K562 (cell line): ENCODE results near the gene TEX51.

Experiments used
- EP300 ChIP-seq: IDR thresholded peaks from 2 replicates; pipeline ENCODE4 v1.6.1; 2012; ENCODE audit warnings: low read length, improper control_type of control experiment
- EZH2 ChIP-seq: IDR thresholded peaks from 2 replicates; pipeline ENCODE4 v1.6.1; 2012; ENCODE audit warnings: low read depth, mild to moderate bottlenecking, inconsistent platforms, low read length, borderline replicate concordance

DNA sequence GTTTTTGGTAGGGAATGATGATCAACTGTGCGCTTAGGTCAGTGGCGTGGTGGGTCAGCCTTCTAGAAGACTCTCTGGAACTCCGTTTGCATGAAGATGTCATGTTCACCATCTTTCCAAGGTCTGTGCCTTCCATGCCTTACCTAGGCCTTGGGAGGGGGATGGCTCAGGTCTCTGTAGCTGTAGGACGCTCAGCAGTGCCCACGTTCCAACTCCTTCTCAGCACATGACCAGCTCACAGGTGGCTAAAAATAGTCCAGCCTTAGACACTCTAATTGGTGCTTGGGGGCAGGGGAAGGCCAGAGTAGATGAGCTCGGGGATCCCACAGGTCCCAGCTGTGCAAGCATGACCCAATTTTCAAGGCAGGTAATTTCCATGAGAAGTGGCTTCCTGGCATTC is 42.3 kb upstream of the TEX51 start:
- TF ChIP-seq EP300 = no peak
- no peak for TF ChIP-seq EZH2
